Measurements from ENCODE around the gene LIMS1. TPM values are rescaled to one million over a fixed set of nuclear protein-coding genes. Genes with fewer than 3 reads are reported as not detected.

LIMS1 gene
- total and polyA plus RNA-seq, 4 donors: 26.7 to 102 (median 90.4) TPM

GRCh38 chr2:108630567-108631405 is 96.5 kb downstream of the LIMS1 start:
- H3K27ac ChIP-seq (ENCODE audit: low read depth in 1 of 2, low read length in 1 of 2): no peak overlapping the region
- ATAC-seq (ENCODE audit: insufficient read depth, low FRiP score) (no peak), DNase-seq (no peak)
- peaks cover 17 to 74% (median 37%) of the 10 kb centered on the region in 5 donors for H3K4me1 ChIP-seq (ENCODE audit: control insufficient read depth in 5 of 5, insufficient read depth in 5 of 5, low read length in 5 of 5)
- H3K27me3 ChIP-seq (ENCODE audit: control insufficient read depth in 3 of 3, insufficient read depth in 3 of 3, low read length in 2 of 3): no peaks in the 10 kb centered on the region
- H3K9ac ChIP-seq (ENCODE audit: insufficient read depth in 1 of 2, low read length in 2 of 2): no peak overlapping the region
- no peak for TF ChIP-seq CTCF (IDR thresholded peaks at IDR 0.05; ENCODE audit: control extremely low read depth, extremely low read depth)
- no peaks in the 10 kb centered on the region for H3K36me3 ChIP-seq (ENCODE audit: control insufficient read depth in 4 of 4, insufficient read depth in 4 of 4, low read length in 4 of 4)
- no peak overlapping the region for H3K4me3 ChIP-seq
- 88 to 92% methylated on average over 5 of the region's 5 CpGs for WGBS, 2 donors
- no peaks in the 10 kb centered on the region for H3K9me3 ChIP-seq (ENCODE audit: control insufficient read depth in 4 of 4, insufficient read depth in 3 of 4, low read length in 3 of 4)

- WGBS, 2 donors: 71 to 78% methylated on average over 5 of the region's 5 CpGs
- H3K4me3 ChIP-seq: no peak overlapping the region
- DNase-seq: peak in 2 of 3 donors; percentile 62 to 70
- H3K27ac ChIP-seq (ENCODE audit: low read depth in 1 of 2, low read length in 1 of 2): peak overlapping the region in 1 of 2 donors; percentile 28
- no peaks in the 10 kb centered on the region for H3K36me3 ChIP-seq (ENCODE audit: control insufficient read depth in 4 of 4, insufficient read depth in 4 of 4, low read length in 4 of 4)
- ATAC-seq (ENCODE audit: insufficient read depth, low FRiP score): no peak
- no peaks in the 10 kb centered on the region for H3K27me3 ChIP-seq (ENCODE audit: control insufficient read depth in 3 of 3, insufficient read depth in 3 of 3, low read length in 2 of 3)
- peaks cover 22 to 76% (median 47%) of the 10 kb centered on the region in 5 donors for H3K4me1 ChIP-seq (ENCODE audit: control insufficient read depth in 5 of 5, insufficient read depth in 5 of 5, low read length in 5 of 5)
- no peak for TF ChIP-seq CTCF (IDR thresholded peaks at IDR 0.05; ENCODE audit: control extremely low read depth, extremely low read depth)
- peak overlapping the region in 1 of 2 donors; percentile 33 for H3K9ac ChIP-seq (ENCODE audit: insufficient read depth in 1 of 2, low read length in 2 of 2)
- no peaks in the 10 kb centered on the region for H3K9me3 ChIP-seq (ENCODE audit: control insufficient read depth in 4 of 4, insufficient read depth in 3 of 4, low read length in 3 of 4)
Observed at GRCh38 chr2:108632332-108633160, 98.3 kb downstream of the LIMS1 start.

- Histone ChIP-seq H3K9ac (ENCODE audit: insufficient read depth in 1 of 2, low read length in 2 of 2) (peak overlapping the region in 1 of 2 donors; percentile 26), H3K9me3 (ENCODE audit: control insufficient read depth in 4 of 4, insufficient read depth in 3 of 4, low read length in 3 of 4) (no peaks in the 10 kb centered on the region), H3K36me3 (ENCODE audit: control insufficient read depth in 4 of 4, insufficient read depth in 4 of 4, low read length in 4 of 4) (no peaks in the 10 kb centered on the region), H3K27me3 (ENCODE audit: control insufficient read depth in 3 of 3, insufficient read depth in 3 of 3, low read length in 2 of 3) (no peaks in the 10 kb centered on the region), H3K27ac (ENCODE audit: low read depth in 1 of 2, low read length in 1 of 2) (no peak overlapping the region), H3K4me1 (ENCODE audit: control insufficient read depth in 5 of 5, insufficient read depth in 5 of 5, low read length in 5 of 5) (peaks cover 21 to 77% (median 50%) of the 10 kb centered on the region in 5 donors), H3K4me3 (no peak overlapping the region)
- ATAC-seq (ENCODE audit: insufficient read depth, low FRiP score) (no peak), DNase-seq (peak in 2 of 3 donors; percentile 96 to 97)
- 63 to 65% methylated on average over 1 of the region's 1 CpG for WGBS, 2 donors
- TF ChIP-seq CTCF (IDR thresholded peaks at IDR 0.05; ENCODE audit: control extremely low read depth, extremely low read depth): no peak
Observed at GRCh38 chr2:108633409-108633808, 99.1 kb downstream of the LIMS1 start.

All from lung (tissue), 12 donors.